IMR-90 (cell line): Measurements from ENCODE around the gene NTRK3. TPM values are rescaled to one million over a fixed set of nuclear protein-coding genes. Genes with fewer than 3 reads are reported as not detected.

Experiments used
- ATAC-seq: fragments of 200-7000 bp; cut with Tn5 transposase; 2 replicates; pipeline ENCODE4 v1.9.1; 2020; ENCODE audit warnings: low read depth, mild to moderate bottlenecking, moderate library complexity
- BruUV-seq: library from RNA; stranded (reverse); fragments of 400-500 nt; replicated peaks from 2 replicates; lab custom pipeline; 2021; lab: Mats Ljungman, UMichigan
- CTCF ChIA-PET: fragments of 300-600 bp; formaldehyde crosslinking; extraction: SDS; loops from one replicate; lab custom pipeline; 2021; ENCODE audit warnings: antibody characterized with exemption; lab: Yijun Ruan, JAX
- POLR2A ChIA-PET: fragments of 300-600 bp; sonication (Branson Sonifier 250); formaldehyde crosslinking; loops from one replicate; lab custom pipeline; 2022; ENCODE audit warnings: antibody characterized with exemption; ENCODE audit not compliant: unreplicated experiment; lab: Charles Lee
- DNase-seq: peaks from one replicate; pipeline ENCODE4 v3.0.0; 2013
- H2AFZ ChIP-seq: replicated peaks from 2 replicates; pipeline ENCODE3; 2013; ENCODE audit warnings: low read length, mild to moderate bottlenecking; ENCODE audit not compliant: poor library complexity
- H2AK5ac ChIP-seq: 2 replicates; pipeline ENCODE4 v1.6.1; 2013; ENCODE audit warnings: low read depth, low read length, inconsistent platforms
- H2AK9ac ChIP-seq: replicated peaks from 2 replicates; pipeline ENCODE3; 2013; ENCODE audit warnings: mild to moderate bottlenecking, low read depth, low read length, moderate library complexity; ENCODE audit not compliant: poor library complexity
- H2BK120ac ChIP-seq: 2 replicates; pipeline ENCODE4 v1.6.1; 2013; ENCODE audit warnings: low read depth, low read length, inconsistent platforms
- H2BK15ac ChIP-seq: 3 replicates; pipeline ENCODE4 v1.6.1; 2013; ENCODE audit warnings: low read depth, low read length, inconsistent platforms
- H2BK20ac ChIP-seq: 2 replicates; pipeline ENCODE4 v1.6.1; 2013; ENCODE audit warnings: low read depth, mild to moderate bottlenecking, inconsistent platforms, low read length, moderate library complexity
- H2BK5ac ChIP-seq: 2 replicates; pipeline ENCODE4 v1.6.1; 2013; ENCODE audit warnings: mild to moderate bottlenecking, low read depth, low read length, inconsistent platforms; ENCODE audit not compliant: poor library complexity, severe bottlenecking
- H3K14ac ChIP-seq: replicated peaks from 2 replicates; pipeline ENCODE4 v1.6.1; 2013; ENCODE audit warnings: low read depth, low read length, inconsistent platforms
- H3K18ac ChIP-seq: 2 replicates; pipeline ENCODE4 v1.6.1; 2013; ENCODE audit warnings: low read depth, low read length, control low read depth
- H3K23ac ChIP-seq: 2 replicates; pipeline ENCODE4 v1.6.1; 2013; ENCODE audit warnings: low read depth, low read length, inconsistent platforms
- H3K27ac ChIP-seq: 2 replicates; pipeline ENCODE4 v1.5.1; 2013; ENCODE audit warnings: mild to moderate bottlenecking, control low read depth, low read length; ENCODE audit not compliant: insufficient read depth
- H3K27me3 ChIP-seq: 2 replicates; pipeline ENCODE4 v1.6.1; 2013; ENCODE audit warnings: low read length; ENCODE audit not compliant: control insufficient read depth, insufficient read depth
- H3K36me3 ChIP-seq: 2 replicates; pipeline ENCODE4 v1.6.1; 2013; ENCODE audit warnings: low read length, mixed read lengths; ENCODE audit not compliant: control insufficient read depth, insufficient read depth
- H3K4ac ChIP-seq: 2 replicates; pipeline ENCODE4 v1.6.1; 2013; ENCODE audit warnings: low read depth, low read length, inconsistent platforms
- H3K4me1 ChIP-seq: 2 replicates; pipeline ENCODE4 v1.6.1; 2013; ENCODE audit warnings: low read length, mixed read lengths; ENCODE audit not compliant: control insufficient read depth, insufficient read depth
- H3K4me2 ChIP-seq: 2 replicates; pipeline ENCODE4 v1.6.1; 2013; ENCODE audit warnings: low read depth, mild to moderate bottlenecking, control low read depth, low read length, moderate library complexity
- H3K4me3 ChIP-seq: 2 replicates; pipeline ENCODE4 v1.5.1; 2013; ENCODE audit warnings: low read depth, mild to moderate bottlenecking, control low read depth, low read length, moderate library complexity; ENCODE audit not compliant: insufficient read depth
- H3K56ac ChIP-seq: 2 replicates; pipeline ENCODE4 v1.6.1; 2013; ENCODE audit warnings: low read length, inconsistent platforms; ENCODE audit not compliant: insufficient read depth; ENCODE audit errors: extremely low read depth
- H3K79me1 ChIP-seq, 2 experiments: 2 replicates each; pipeline ENCODE4 v1.6.1; 2013; ENCODE audit warnings: low read length in 2 of 2, inconsistent platforms in 1 of 2, low read depth in 1 of 2
- H3K9ac ChIP-seq: 2 replicates; pipeline ENCODE4 v1.6.1; 2013; ENCODE audit warnings: low read depth, low read length, control low read depth
- H3K9me1 ChIP-seq: 2 replicates; pipeline ENCODE4 v1.6.1; 2013; ENCODE audit warnings: low read length, inconsistent platforms; ENCODE audit not compliant: insufficient read depth
- H3K9me3 ChIP-seq: 2 replicates; pipeline ENCODE4 v1.6.1; 2013; ENCODE audit warnings: low read length; ENCODE audit not compliant: control insufficient read depth, insufficient read depth
- H4K20me1 ChIP-seq: 2 replicates; pipeline ENCODE4 v1.6.1; 2013; ENCODE audit warnings: low read length, inconsistent platforms; ENCODE audit not compliant: insufficient read depth
- H4K5ac ChIP-seq: 2 replicates; pipeline ENCODE4 v1.6.1; 2013; ENCODE audit warnings: mild to moderate bottlenecking, low read depth, low read length, control low read depth
- H4K8ac ChIP-seq, 2 experiments: 2 replicates each; pipeline ENCODE4 v1.6.1; 2013; ENCODE audit warnings: low read depth in 2 of 2, low read length in 2 of 2, control low read depth in 1 of 2, inconsistent platforms in 1 of 2
- H4K91ac ChIP-seq: 2 replicates; pipeline ENCODE4 v1.6.1; 2013; ENCODE audit warnings: low read depth, low read length, inconsistent platforms; ENCODE audit not compliant: insufficient read depth
- CEBPB ChIP-seq: IDR thresholded peaks from 2 replicates; pipeline ENCODE4 v1.6.1; 2012; ENCODE audit warnings: low read depth, low read length, improper control_type of control experiment
- CHD1 ChIP-seq: IDR thresholded peaks from 2 replicates; pipeline ENCODE4 v1.6.1; 2012; ENCODE audit warnings: low read depth, low read length, improper control_type of control experiment
- CTCF ChIP-seq: conservative IDR thresholded peaks from 2 replicates; pipeline ENCODE4 v1.5.1; 2012; ENCODE audit warnings: mild to moderate bottlenecking, low read depth, low read length, improper control_type of control experiment
- ELK1 ChIP-seq: fragments of 150-350 bp; IDR thresholded peaks from 2 replicates; pipeline ENCODE4 v1.6.1; 2016; ENCODE audit warnings: low read depth, mild to moderate bottlenecking, low read length, moderate library complexity, borderline replicate concordance
- MAFK ChIP-seq: IDR thresholded peaks from 2 replicates; pipeline ENCODE4 v1.6.1; 2012; ENCODE audit warnings: low read depth, low read length, improper control_type of control experiment
- MAZ ChIP-seq: IDR thresholded peaks from 2 replicates; pipeline ENCODE4 v1.6.1; 2012; ENCODE audit warnings: low read depth, mild to moderate bottlenecking, low read length, improper control_type of control experiment, moderate library complexity, borderline replicate concordance
- POLR2A ChIP-seq: IDR thresholded peaks from 2 replicates; pipeline ENCODE4 v1.6.1; 2012; ENCODE audit warnings: mild to moderate bottlenecking, low read depth, low read length
- RAD21 ChIP-seq: IDR thresholded peaks from 2 replicates; pipeline ENCODE4 v1.6.1; 2012; ENCODE audit warnings: low read length, improper control_type of control experiment
- RCOR1 ChIP-seq: IDR thresholded peaks from 2 replicates; pipeline ENCODE4 v1.6.1; 2012; ENCODE audit warnings: mild to moderate bottlenecking, low read length, improper control_type of control experiment; ENCODE audit not compliant: insufficient replicate concordance
- SMC3 ChIP-seq: fragments of 150-350 bp; IDR thresholded peaks from 2 replicates; pipeline ENCODE4 v1.6.1; 2016; ENCODE audit warnings: low read depth, mild to moderate bottlenecking, antibody characterized with exemption, low read length, moderate library complexity
- USF2 ChIP-seq: fragments of 150-350 bp; IDR thresholded peaks from 2 replicates; pipeline ENCODE4 v1.6.1; 2017; ENCODE audit warnings: mild to moderate bottlenecking, antibody characterized with exemption, low read length, low read depth
- WGBS, 2 experiments: methylation state at CpG; one replicate each; pipeline versions ENCODE4 v1.1.5 to v1.1.7; 2013; ENCODE audit warnings: missing lambda C conversion rate in 2 of 2; ENCODE audit not compliant: insufficient read length in 1 of 2; ENCODE audit errors: extremely low coverage in 2 of 2; 5-methylcytosine and 5-hydroxymethylcytosine counted together
- dilution Hi-C: fragments of 300-500 bp; cut with HindIII; formaldehyde crosslinking; loops from one replicate; pipeline ENCODE4 v1.14.3; 2018; ENCODE audit warnings: low sequenced_read_pairs; ENCODE audit not compliant: unreplicated experiment
- in situ Hi-C: fragments of 300-500 bp; cut with MboI; formaldehyde crosslinking; loops from 3 replicates; pipeline ENCODE4 v1.14.3; 2019; ENCODE audit warnings: low sequenced_read_pairs, inconsistent platforms, mixed read lengths
- intact Hi-C: fragments of 100-400 bp; cut with micrococcal nuclease; formaldehyde crosslinking; loops from 2 replicates; pipeline ENCODE4 v1.10.0; 2022
- polyA plus RNA-seq, 3 experiments: library from polyadenylated mRNA; depleted of rRNA; stranded (reverse); fragments of >200 nt; gene quantifications; 2 replicates each; pipeline ENCODE4 v1.2.3, GENCODE V29; 2012; ENCODE audit warnings: low replicate concordance in 1 of 3
- total RNA-seq: library from RNA; depleted of rRNA; stranded (reverse); fragments of >200 nt; gene quantifications from 2 replicates; pipeline ENCODE4 v1.2.3, GENCODE V29; 2012

Gene NTRK3
- total and polyA plus RNA-seq, 2 of the 4 experiments (the other 2 are of a cell fraction), result under 0.01 to 0.15 TPM

GRCh38 chr15:88147760-88148159 is 108.8 kb downstream of the NTRK3 start:
- H3K4me2 ChIP-seq, result no peak overlapping the region
- POLR2A ChIA-PET, result no interaction called here
- CTCF ChIA-PET, result no interaction called here
- H3K79me1 ChIP-seq, result no peaks in the 10 kb centered on the region
- DNase-seq, result no peak
- no peak overlapping the region for H3K56ac ChIP-seq
- no peak overlapping the region for H4K5ac ChIP-seq
- no peak overlapping the region for H3K4me3 ChIP-seq
- TF ChIP-seq SMC3, result no peak
- no peak for TF ChIP-seq CEBPB
- TF ChIP-seq CHD1, result no peak
- no peak for TF ChIP-seq MAZ
- no peak for TF ChIP-seq ELK1
- TF ChIP-seq CTCF, result no peak
- TF ChIP-seq USF2, result no peak
- no peak for TF ChIP-seq RCOR1
- no peak for TF ChIP-seq MAFK
- no peak for TF ChIP-seq RAD21
- TF ChIP-seq POLR2A, result no peak
- no peak overlapping the region for H3K18ac ChIP-seq
- in situ Hi-C loops, result no loop called here
- H3K27me3 ChIP-seq, result no peaks in the 10 kb centered on the region
- H3K4ac ChIP-seq, result no peak overlapping the region
- no peak overlapping the region for H2BK15ac ChIP-seq
- H2BK20ac ChIP-seq, result no peak overlapping the region
- intact Hi-C loops, result no loop called here
- H2AFZ ChIP-seq, result no peak overlapping the region
- ATAC-seq, result no peak
- no peak overlapping the region for H3K23ac ChIP-seq
- H3K9me3 ChIP-seq, result peaks cover 30% of the 10 kb centered on the region
- no peak overlapping the region for H4K8ac ChIP-seq
- no peaks in the 10 kb centered on the region for H3K36me3 ChIP-seq
- no peak overlapping the region for H3K9ac ChIP-seq
- no peak overlapping the region for H2BK120ac ChIP-seq
- H2AK9ac ChIP-seq, result no peak overlapping the region
- BruUV-seq, result no TSS peak
- no peaks in the 10 kb centered on the region for H3K4me1 ChIP-seq
- H3K14ac ChIP-seq, result no peak overlapping the region
- no peak overlapping the region for H2BK5ac ChIP-seq
- H3K9me1 ChIP-seq, result no peaks in the 10 kb centered on the region
- no peaks in the 10 kb centered on the region for H4K20me1 ChIP-seq
- dilution Hi-C loops, result no loop called here
- no CpG with 5 or more reads among the region's 4 CpGs for WGBS, 2 experiments
- no peak overlapping the region for H2AK5ac ChIP-seq
- H4K91ac ChIP-seq, result no peak overlapping the region
- H3K27ac ChIP-seq, result no peak overlapping the region
